CD4-positive, alpha-beta T cell (primary cell): ENCODE data around the gene RASAL3. TPM values are rescaled to one million over a fixed set of nuclear protein-coding genes. Genes with fewer than 3 reads are reported as not detected.

ENCODE experiments used
- ATAC-seq: fragments of 200-7000 bp; cut with Tn5 transposase; one replicate; pipeline ENCODE4 v1.10.0; 2022; ENCODE audit warnings: mild to moderate bottlenecking; ENCODE audit not compliant: poor library complexity
- CTCF ChIA-PET: fragments of 350-600 bp; sonication (Branson Sonifier 250); formaldehyde crosslinking; loops from one replicate; lab custom pipeline; 2021; ENCODE audit warnings: antibody characterized with exemption, inconsistent platforms; lab: Charles Lee
- POLR2A ChIA-PET: fragments of 350-600 bp; sonication (Branson Sonifier 250); formaldehyde crosslinking; loops from one replicate; lab custom pipeline; 2021; ENCODE audit warnings: antibody characterized with exemption, inconsistent platforms; lab: Charles Lee
- DNase-seq, 14 experiments: peaks; one replicate each; pipeline ENCODE4 v3.0.0-alpha.2; 2013 to 2020; ENCODE audit warnings: mixed read lengths in 2 of 14
- H3K27ac ChIP-seq, 2 donors: one replicate each; pipeline versions ENCODE4 v1.5.1 to v1.7.0; 2013; ENCODE audit warnings: low read length in 2 of 2, low read depth in 1 of 2, mild to moderate bottlenecking in 1 of 2
- H3K27me3 ChIP-seq, 2 experiments: 1 replicate in 1 of 2; 2 replicates in 1 of 2; pipeline versions ENCODE4 v1.6.1 to v1.7.0; 2013; ENCODE audit warnings: low read length in 2 of 2, control low read depth in 1 of 2, mild to moderate bottlenecking in 1 of 2, moderate library complexity in 1 of 2; ENCODE audit not compliant: insufficient read depth in 2 of 2, control insufficient read depth in 1 of 2
- H3K36me3 ChIP-seq: one replicate; pipeline ENCODE4 v1.6.1; 2013; ENCODE audit warnings: low read length, control low read depth; ENCODE audit not compliant: insufficient read depth
- H3K4me1 ChIP-seq: one replicate; pipeline ENCODE4 v1.6.1; 2013; ENCODE audit warnings: low read length, control low read depth; ENCODE audit not compliant: insufficient read depth
- H3K4me3 ChIP-seq: one replicate; pipeline ENCODE4 v1.5.1; 2013; ENCODE audit warnings: mild to moderate bottlenecking, low read length, moderate library complexity
- H3K9me3 ChIP-seq, 2 experiments: 1 replicate in 1 of 2; 2 replicates in 1 of 2; pipeline versions ENCODE4 v1.6.1 to v1.7.0; 2013; ENCODE audit warnings: low read length in 2 of 2, mild to moderate bottlenecking in 2 of 2, control low read depth in 1 of 2, moderate library complexity in 1 of 2; ENCODE audit not compliant: control insufficient read depth in 1 of 2, insufficient read depth in 1 of 2
- H3K27ac Mint-ChIP-seq: one replicate; pipeline ENCODE4 v1.8.0; 2020; ENCODE audit warnings: mixed read lengths
- H3K27me3 Mint-ChIP-seq: one replicate; pipeline ENCODE4 v1.8.0; 2021; ENCODE audit warnings: mixed read lengths
- H3K36me3 Mint-ChIP-seq: one replicate; pipeline ENCODE4 v1.8.0; 2021; ENCODE audit warnings: low read depth, mixed read lengths
- H3K4me1 Mint-ChIP-seq: one replicate; pipeline ENCODE4 v1.8.0; 2021; ENCODE audit warnings: low read depth, mixed read lengths
- H3K4me3 Mint-ChIP-seq: one replicate; pipeline ENCODE4 v1.8.0; 2020; ENCODE audit warnings: mild to moderate bottlenecking, mixed read lengths
- H3K9me3 Mint-ChIP-seq: one replicate; pipeline ENCODE4 v1.8.0; 2020; ENCODE audit warnings: mixed read lengths
- CTCF ChIP-seq: fragments of 200-600 bp; IDR thresholded peaks from one replicate; pipeline ENCODE4 v1.8.0; 2022; ENCODE audit warnings: antibody characterized with exemption, mild to moderate bottlenecking
- intact Hi-C, 2 experiments: fragments of 100-400 bp; cut with DNase I in 1 of 2; cut with micrococcal nuclease in 1 of 2; formaldehyde crosslinking; loops; one replicate each; pipeline versions ENCODE4 v1.15.1 to v1.9.0; 2023 to 2025; cut with DNase I, micrococcal nuclease
- total RNA-seq, 174 experiments: library from RNA in 2 of 174; stranded (reverse) in 2 of 174; gene quantifications; one replicate each; pipeline ENCODE4 v1.2.3 and lab custom pipeline; 2021 to 2026

The RASAL3 gene
- total RNA-seq, 2 experiments from 2014 or later: 91.8 to 92.8 TPM

DNA sequence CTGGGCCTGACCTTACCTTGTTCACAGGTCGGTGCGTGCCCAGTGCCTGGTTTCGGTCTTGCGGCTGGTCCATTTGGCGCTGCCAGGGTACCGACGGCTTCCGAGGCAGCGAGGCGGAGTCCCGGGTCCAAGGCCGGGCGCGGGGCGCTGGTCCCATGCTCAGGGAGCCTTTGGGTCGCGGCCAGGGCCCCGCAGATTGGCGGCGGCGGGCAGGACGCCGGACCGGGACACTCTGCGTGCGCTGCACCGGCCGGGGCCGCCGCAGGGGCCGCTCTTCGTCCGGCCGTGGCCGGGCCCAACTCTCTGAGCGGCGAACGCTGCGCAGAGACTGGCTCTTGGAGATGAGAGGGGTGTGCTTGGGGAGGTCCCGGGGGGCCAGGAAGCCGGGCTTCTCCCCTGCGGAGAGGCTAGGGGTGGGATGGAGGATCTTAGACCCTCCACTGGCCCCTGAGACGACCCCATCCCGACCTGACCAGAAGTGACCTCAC, 11.2 kb downstream of the RASAL3 start:
- H3K36me3 Mint-ChIP-seq: peaks cover 62% of the 10 kb centered on the region
- H3K27ac Mint-ChIP-seq: no peak overlapping the region
- Histone ChIP-seq H3K27ac (no peak overlapping the region), H3K36me3 (peaks cover 65% of the 10 kb centered on the region), H3K4me3 (no peak overlapping the region), H3K27me3 (no peaks in the 10 kb centered on the region), H3K9me3 (no peaks in the 10 kb centered on the region), H3K4me1 (peaks cover 40% of the 10 kb centered on the region)
- no peaks in the 10 kb centered on the region for H3K27me3 Mint-ChIP-seq
- CTCF ChIA-PET: no interaction called here
- POLR2A ChIA-PET: interaction anchor here (1.8 to 4.1 kb wide), 2 partner anchors 8 to 20 kb away, joined by 5 to 14 read pairs; no protein-coding TSS in a partner anchor
- no peak for ATAC-seq
- H3K4me1 Mint-ChIP-seq: peaks cover 36% of the 10 kb centered on the region
- no peak for TF ChIP-seq CTCF
- no peak overlapping the region for H3K4me3 Mint-ChIP-seq
- no peaks in the 10 kb centered on the region for H3K9me3 Mint-ChIP-seq
- intact Hi-C loops: loop anchor here in 1 of 2 experiments (5.0 kb wide), 1 partner anchor 36 kb away; the partner anchor contains the start of gene AKAP8L
- peak in 1 of 14 experiments; percentile 14 for DNase-seq

DNA sequence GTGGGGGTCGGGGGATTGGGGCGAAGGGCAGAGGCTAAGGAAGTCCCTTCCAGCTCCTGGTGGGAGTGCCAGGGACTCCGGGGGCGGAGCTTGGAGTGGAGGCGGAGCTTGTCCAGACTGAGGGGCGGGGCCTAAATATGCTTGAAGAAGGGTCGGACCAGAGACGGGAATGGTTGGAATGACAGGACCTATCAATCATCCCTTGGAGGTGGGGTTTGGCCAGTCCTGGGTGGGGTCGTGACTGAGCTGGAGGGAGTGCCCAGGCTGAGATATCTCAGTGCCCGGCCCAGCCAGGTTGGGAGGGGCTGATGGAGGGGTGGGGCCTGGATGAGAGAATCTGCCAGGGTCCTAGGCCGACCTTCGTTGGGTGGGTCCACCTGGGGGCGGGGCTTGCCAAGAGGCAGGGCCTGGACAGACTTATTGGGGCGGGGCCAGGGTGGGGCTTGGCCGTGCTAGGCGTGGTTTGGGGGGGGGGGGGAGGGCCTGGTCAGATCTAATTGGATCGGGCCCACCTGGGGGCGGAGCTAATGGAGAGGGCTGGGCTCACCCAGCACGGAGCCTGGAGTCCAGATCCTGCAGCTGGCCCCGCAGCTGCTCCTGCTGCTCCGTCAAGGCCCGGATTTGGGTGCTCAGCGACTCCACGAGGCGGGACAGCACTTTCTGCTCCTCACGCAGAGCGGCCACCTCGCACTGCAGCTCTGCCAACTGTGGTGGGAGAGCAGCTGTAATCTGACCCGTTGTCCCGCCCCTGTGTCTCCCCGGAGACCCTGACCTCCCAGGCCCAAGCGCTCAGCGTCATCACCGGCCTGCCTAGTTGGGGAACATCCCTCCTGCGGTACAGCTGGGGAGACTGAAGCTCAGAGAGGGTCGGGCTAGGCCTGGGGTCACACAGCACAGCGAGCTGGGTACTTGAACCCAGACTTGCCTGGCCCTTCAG, 12.0 kb downstream of the RASAL3 start:
- peaks cover 40% of the 10 kb centered on the region for H3K4me1 ChIP-seq
- H3K27ac ChIP-seq: no peak overlapping the region
- H3K4me3 Mint-ChIP-seq: no peak overlapping the region
- H3K36me3 Mint-ChIP-seq: peaks cover 59% of the 10 kb centered on the region
- H3K36me3 ChIP-seq: peaks cover 60% of the 10 kb centered on the region
- intact Hi-C loops: loop anchor here in 1 of 2 experiments (5.0 kb wide), 1 partner anchor 35 kb away; the partner anchor contains the start of gene AKAP8L
- ChIA-PET CTCF (interaction anchor here (2.2 to 2.5 kb wide), 2 partner anchors 33 to 103 kb away, joined by 11 to 12 read pairs; partner anchors contain the start of gene AKAP8L), POLR2A (interaction anchor here (0.9 to 4.1 kb wide), 7 partner anchors 8 to 98 kb away, joined by 3 to 14 read pairs (median 5); partner anchors contain the start of genes AKAP8L and RASAL3)
- no peaks in the 10 kb centered on the region for H3K9me3 Mint-ChIP-seq
- H3K27me3 ChIP-seq: no peaks in the 10 kb centered on the region
- DNase-seq (peak in 2 of 14 experiments; percentile 46 to 58), ATAC-seq (no peak)
- no peak overlapping the region for H3K27ac Mint-ChIP-seq
- no peaks in the 10 kb centered on the region for H3K9me3 ChIP-seq
- H3K27me3 Mint-ChIP-seq: no peaks in the 10 kb centered on the region
- peaks cover 36% of the 10 kb centered on the region for H3K4me1 Mint-ChIP-seq
- no peak for TF ChIP-seq CTCF
- H3K4me3 ChIP-seq: no peak overlapping the region

- H3K27me3 ChIP-seq: no peaks in the 10 kb centered on the region
- ChIA-PET CTCF (interaction anchor here (2.2 to 2.5 kb wide), 2 partner anchors 31 to 105 kb away, joined by 11 to 12 read pairs; partner anchors contain the start of gene AKAP8L), POLR2A (interaction anchor here (0.5 to 4.1 kb wide), 5 partner anchors 9 to 51 kb away, joined by 3 to 14 read pairs (median 4); partner anchors contain the start of gene AKAP8L)
- no peaks in the 10 kb centered on the region for H3K27me3 Mint-ChIP-seq
- ATAC-seq (no peak), DNase-seq (no peak)
- H3K27ac Mint-ChIP-seq: peak overlapping the region; percentile 81
- H3K4me1 Mint-ChIP-seq: peaks cover 36% of the 10 kb centered on the region
- H3K36me3 ChIP-seq: peaks cover 45% of the 10 kb centered on the region
- peaks cover 48% of the 10 kb centered on the region for H3K36me3 Mint-ChIP-seq
- intact Hi-C loops: loop anchor here (2.0 to 5.0 kb wide), 2 partner anchors 16 to 33 kb away; partner anchors contain the start of gene AKAP8L (in 1 of the 2)
- no peak for TF ChIP-seq CTCF
- H3K27ac ChIP-seq: peak overlapping the region in 1 of 2 donors; percentile 79
- H3K9me3 Mint-ChIP-seq: no peaks in the 10 kb centered on the region
- no peaks in the 10 kb centered on the region for H3K9me3 ChIP-seq
- no peak overlapping the region for H3K4me3 ChIP-seq
- peaks cover 30% of the 10 kb centered on the region for H3K4me1 ChIP-seq
- peak overlapping the region; percentile 92 for H3K4me3 Mint-ChIP-seq
These were observed 13.8 kb downstream of the RASAL3 start for GRCh38 chr19:15450528-15450890.
